Gastrocnemius medialis (tissue), 4 donors: Measurements from ENCODE around the gene ZBTB7B. TPM values are rescaled to one million over a fixed set of nuclear protein-coding genes. Genes with fewer than 3 reads are reported as not detected.
A peak's percentile ranks its signal among the peaks of the same experiment; 100 is the strongest.

Experiments
- ATAC-seq, 2 donors: fragments of 150-250 bp; one replicate each; pipeline ENCODE4 v1.9.1; 2016
- DNase-seq, 2 donors: peaks; one replicate each; pipeline ENCODE4 v3.0.0-alpha.2; 2019
- H3K27ac ChIP-seq, 4 donors: fragments of 200-600 bp; sonication (generic); 1 replicate in 1 of 4; 2 replicates in 3 of 4; pipeline ENCODE4 v1.5.1; 2016 to 2018; ENCODE audit warnings: mild to moderate bottlenecking in 2 of 4, moderate library complexity in 1 of 4
- H3K27me3 ChIP-seq, 3 donors: fragments of 200-600 bp; sonication (generic) in 2 of 3; 1 replicate in 1 of 3; 2 replicates in 2 of 3; pipeline versions ENCODE4 v1.5.1 to v1.6.0; 2016 to 2019; ENCODE audit warnings: mild to moderate bottlenecking in 1 of 3, moderate library complexity in 1 of 3
- H3K36me3 ChIP-seq, 2 donors: fragments of 200-600 bp; sonication (generic) in 1 of 2; one replicate each; pipeline ENCODE4 v1.5.1; 2017 to 2018
- H3K4me1 ChIP-seq, 2 donors: fragments of 200-600 bp; sonication (generic) in 1 of 2; one replicate each; pipeline ENCODE4 v1.5.1; 2016 to 2017; ENCODE audit warnings: mild to moderate bottlenecking in 2 of 2
- H3K4me3 ChIP-seq, 4 donors: fragments of 200-600 bp; sonication (generic) in 3 of 4; 1 replicate in 1 of 4; 2 replicates in 3 of 4; pipeline ENCODE4 v1.5.1; 2016 to 2019; ENCODE audit warnings: mild to moderate bottlenecking in 2 of 4
- H3K9me3 ChIP-seq, 3 donors: fragments of 200-600 bp; sonication (generic) in 2 of 3; 1 replicate in 1 of 3; 2 replicates in 2 of 3; pipeline ENCODE4 v1.5.1; 2016 to 2019
- POLR2A ChIP-seq, 2 donors: fragments of 450-650 bp; IDR thresholded peaks; one replicate each; pipeline ENCODE4 v1.6.1; 2017; ENCODE audit warnings: antibody characterized with exemption in 2 of 2, mild to moderate bottlenecking in 2 of 2, moderate library complexity in 2 of 2
- in situ Hi-C, 4 donors: fragments of 200-750 bp; cut with MboI; loops; one replicate each; pipeline versions ENCODE4 v1.15.0 to v1.8.0; 2017; ENCODE audit warnings: low sequenced_read_pairs in 4 of 4
- intact Hi-C: fragments of 100-400 bp; cut with DNase I; formaldehyde crosslinking; loops from one replicate; pipeline ENCODE4 v1.15.1; 2023; ENCODE audit warnings: low total_unique reads
- total RNA-seq, 4 donors: library from RNA; depleted of rRNA; stranded (reverse); fragments of >200 nt; gene quantifications; one replicate each; pipeline versions ENCODE4 v1.1.0 to v1.2.3, GENCODE V29; 2016
- TF ChIP-seq, protein P1 (sequence below), 5 experiments: fragments of 450-650 bp in 3 of 5; fragments of 200-600 bp in 2 of 5; sonication (generic) in 2 of 5; IDR thresholded peaks in 4 of 5; conservative IDR thresholded peaks in 1 of 5; 1 replicate in 4 of 5; 2 replicates in 1 of 5; pipeline ENCODE4 v1.5.1; 2016 to 2019; ENCODE audit warnings: antibody characterized with exemption in 5 of 5, mild to moderate bottlenecking in 3 of 5, moderate library complexity in 3 of 5

ZBTB7B gene
- total RNA-seq, 4 donors from 2014 or later, result 61.3 to 100 (median 73.1) TPM

DNA sequence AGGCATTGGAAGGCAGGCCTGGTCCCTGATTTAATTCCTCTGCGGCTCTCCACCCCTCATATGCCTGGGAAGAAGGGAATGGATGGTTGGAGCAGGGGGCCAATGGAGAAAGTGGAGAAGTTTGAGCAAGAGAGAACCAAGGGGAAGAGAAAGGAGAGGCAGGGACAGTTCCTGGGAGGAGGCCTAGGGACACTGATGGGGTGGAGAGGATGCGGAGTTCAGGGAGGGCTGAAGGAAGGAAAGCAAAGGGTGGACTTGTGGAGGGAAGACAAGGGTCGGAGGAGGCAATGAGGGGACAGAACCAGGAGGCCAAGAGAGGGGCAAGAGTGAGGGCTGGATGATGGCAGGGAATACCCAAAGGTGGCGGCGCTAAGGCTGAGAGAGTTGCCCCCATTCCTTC is 7.1 kb downstream of the ZBTB7B start:
- intact Hi-C loops (loop anchor here (5.0 to 10.0 kb wide), 3 partner anchors 1115 to 1485 kb away; no protein-coding TSS in a partner anchor), in situ Hi-C loops (loop anchor here in 2 of 4 donors (10.0 kb wide), 1 partner anchor 45 kb away; the partner anchor contains the start of gene PYGO2 (in 2 of the 2))
- Histone ChIP-seq H3K27ac (peak overlapping the region; percentile 95 to 99 (median 98)), H3K27me3 (no peaks in the 10 kb centered on the region), H3K36me3 (peaks cover 0 to 5% of the 10 kb centered on the region in 2 donors), H3K4me3 (peak overlapping the region; percentile 47 to 63 (median 52)), H3K4me1 (peaks cover 62 to 78% of the 10 kb centered on the region in 2 donors), H3K9me3 (no peaks in the 10 kb centered on the region)
- DNase-seq, result no peak
- no peak for TF ChIP-seq POLR2A (IDR thresholded peaks at IDR 0.05)
- TF ChIP-seq, protein P1, sequence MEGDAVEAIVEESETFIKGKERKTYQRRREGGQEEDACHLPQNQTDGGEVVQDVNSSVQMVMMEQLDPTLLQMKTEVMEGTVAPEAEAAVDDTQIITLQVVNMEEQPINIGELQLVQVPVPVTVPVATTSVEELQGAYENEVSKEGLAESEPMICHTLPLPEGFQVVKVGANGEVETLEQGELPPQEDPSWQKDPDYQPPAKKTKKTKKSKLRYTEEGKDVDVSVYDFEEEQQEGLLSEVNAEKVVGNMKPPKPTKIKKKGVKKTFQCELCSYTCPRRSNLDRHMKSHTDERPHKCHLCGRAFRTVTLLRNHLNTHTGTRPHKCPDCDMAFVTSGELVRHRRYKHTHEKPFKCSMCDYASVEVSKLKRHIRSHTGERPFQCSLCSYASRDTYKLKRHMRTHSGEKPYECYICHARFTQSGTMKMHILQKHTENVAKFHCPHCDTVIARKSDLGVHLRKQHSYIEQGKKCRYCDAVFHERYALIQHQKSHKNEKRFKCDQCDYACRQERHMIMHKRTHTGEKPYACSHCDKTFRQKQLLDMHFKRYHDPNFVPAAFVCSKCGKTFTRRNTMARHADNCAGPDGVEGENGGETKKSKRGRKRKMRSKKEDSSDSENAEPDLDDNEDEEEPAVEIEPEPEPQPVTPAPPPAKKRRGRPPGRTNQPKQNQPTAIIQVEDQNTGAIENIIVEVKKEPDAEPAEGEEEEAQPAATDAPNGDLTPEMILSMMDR (IDR thresholded peaks at IDR 0.05 in 4 of 5, conservative IDR thresholded peaks at IDR 0.05 in 1 of 5), result no peak
- ATAC-seq, result no peak

DNA sequence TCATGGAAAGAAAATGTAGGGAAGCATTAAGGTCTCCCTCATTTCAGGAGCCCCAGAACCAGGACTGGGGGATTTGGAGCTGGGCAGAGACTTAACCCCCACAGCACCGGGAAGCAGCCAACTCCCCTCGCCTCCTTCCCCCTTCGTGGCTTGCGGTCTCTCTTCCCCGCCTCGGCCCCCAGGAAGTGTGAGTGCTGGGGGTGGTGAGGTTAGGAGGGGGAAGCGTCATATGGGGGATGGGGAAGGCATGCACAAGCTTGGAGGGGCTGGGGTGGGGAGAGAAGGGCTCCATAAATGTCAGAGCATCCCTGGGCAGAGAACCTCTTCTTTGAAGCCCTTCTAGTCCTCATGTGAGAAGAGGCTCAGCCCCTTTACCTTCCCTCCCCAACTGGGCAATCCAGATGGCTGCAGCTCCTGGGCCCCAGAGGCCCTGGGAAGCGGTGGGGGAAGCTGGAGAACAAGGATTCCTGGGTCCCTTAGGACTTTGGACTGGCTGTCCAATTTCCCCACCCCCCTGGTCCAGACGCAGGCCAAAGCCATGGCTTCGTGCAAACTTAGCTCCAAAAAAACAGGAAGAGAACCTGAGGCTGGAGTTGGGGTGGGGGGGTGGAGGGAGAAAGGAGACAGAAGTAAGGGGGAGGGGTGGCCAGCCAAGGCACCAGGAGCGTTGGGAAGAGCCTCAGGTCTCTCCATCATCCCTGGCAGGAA is 7.8 kb downstream of the ZBTB7B start:
- DNase-seq, result no peak
- ATAC-seq, result no peak

DNA sequence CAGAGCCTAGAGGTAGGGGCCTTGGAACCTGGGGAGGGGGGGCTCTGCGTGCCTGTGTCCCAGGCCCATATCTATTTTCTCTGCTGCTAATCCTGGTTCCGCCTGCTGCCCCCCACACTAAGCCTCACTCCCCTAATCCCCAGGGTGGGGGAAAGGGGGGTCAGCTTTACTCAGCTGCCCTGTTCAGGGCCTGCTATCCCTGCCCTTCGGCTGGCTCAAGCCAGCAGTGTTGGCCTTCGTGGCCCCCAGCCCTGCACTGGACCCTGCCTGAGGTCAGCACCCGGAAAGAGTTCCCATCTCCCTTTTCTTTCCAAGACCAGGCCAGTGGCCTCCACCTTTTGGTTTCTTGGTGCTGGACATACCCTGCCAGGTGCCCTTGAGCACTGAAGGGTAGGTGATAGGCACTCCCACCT is 8.4 kb downstream of the ZBTB7B start:
- in situ Hi-C loops, result loop anchor here in 2 of 4 donors (10.0 kb wide), 1 partner anchor 46 kb away; the partner anchor contains the start of gene PYGO2 (in 2 of the 2)
- Histone ChIP-seq H3K4me3 (peak overlapping the region in 1 of 4 donors; percentile 63), H3K27me3 (no peaks in the 10 kb centered on the region), H3K4me1 (peaks cover 54 to 65% of the 10 kb centered on the region in 2 donors), H3K27ac (peak overlapping the region; percentile 95 to 99 (median 98)), H3K9me3 (no peaks in the 10 kb centered on the region), H3K36me3 (peaks cover 0 to 13% of the 10 kb centered on the region in 2 donors)
- intact Hi-C loops, result no loop called here
- DNase-seq (no peak), ATAC-seq (no peak)
- TF ChIP-seq POLR2A (IDR thresholded peaks at IDR 0.05), result no peak
- TF ChIP-seq, protein P1 (IDR thresholded peaks at IDR 0.05 in 4 of 5, conservative IDR thresholded peaks at IDR 0.05 in 1 of 5), result no peak

More for the DNA sequence above, 7.8 kb downstream of the ZBTB7B start:
- in situ Hi-C loops (loop anchor here in 2 of 4 donors (10.0 kb wide), 1 partner anchor 46 kb away; the partner anchor contains the start of gene PYGO2 (in 2 of the 2)), intact Hi-C loops (no loop called here)
- peak overlapping the region; percentile 95 to 99 (median 98) for H3K27ac ChIP-seq
- peak overlapping the region in 2 of 4 donors; percentile 51 to 63 for H3K4me3 ChIP-seq
- no peaks in the 10 kb centered on the region for H3K9me3 ChIP-seq
- no peaks in the 10 kb centered on the region for H3K27me3 ChIP-seq
- H3K4me1 ChIP-seq, result peaks cover 59 to 72% of the 10 kb centered on the region in 2 donors
- H3K36me3 ChIP-seq, result peaks cover 0 to 9% of the 10 kb centered on the region in 2 donors
- TF ChIP-seq, protein P1 (IDR thresholded peaks at IDR 0.05 in 4 of 5, conservative IDR thresholded peaks at IDR 0.05 in 1 of 5), result no peak
- no peak for TF ChIP-seq POLR2A (IDR thresholded peaks at IDR 0.05)

DNA sequence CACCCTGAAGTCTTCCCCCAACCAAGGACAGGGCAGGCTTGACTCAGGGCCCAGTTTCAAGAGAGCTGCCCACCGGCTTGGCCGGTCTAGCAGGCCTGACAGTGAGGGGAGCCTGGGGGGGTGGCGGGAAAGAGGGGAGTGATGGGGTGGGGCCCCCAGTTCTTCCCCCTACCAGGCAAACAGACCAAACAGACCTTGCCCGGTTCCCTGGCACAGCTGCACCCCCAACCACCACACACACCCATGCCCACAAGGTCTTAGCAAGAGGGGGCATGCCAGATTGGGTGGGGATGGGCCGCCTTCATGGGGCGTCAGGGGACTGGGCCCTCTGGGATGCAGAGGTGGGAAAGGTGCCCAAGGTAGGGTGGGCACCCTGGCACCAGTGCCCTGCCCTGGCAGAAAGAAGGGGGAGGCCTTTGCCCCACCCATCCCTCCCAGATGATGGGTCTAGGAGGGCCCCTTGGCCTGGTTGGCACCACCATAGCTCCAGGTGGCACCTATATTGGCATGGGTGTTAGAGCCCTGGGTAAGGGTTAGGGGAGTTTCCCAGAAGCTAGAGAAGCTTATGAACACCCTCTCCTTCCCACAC is 8.9 kb downstream of the ZBTB7B start:
- Histone ChIP-seq H3K27me3 (no peaks in the 10 kb centered on the region), H3K4me1 (peaks cover 50 to 62% of the 10 kb centered on the region in 2 donors), H3K9me3 (no peaks in the 10 kb centered on the region), H3K4me3 (no peak overlapping the region), H3K27ac (peak overlapping the region; percentile 95 to 99 (median 98)), H3K36me3 (peaks cover 0 to 13% of the 10 kb centered on the region in 2 donors)
- in situ Hi-C loops, result loop anchor here in 2 of 4 donors (10.0 kb wide), 1 partner anchor 47 kb away; the partner anchor contains the start of gene PYGO2 (in 2 of the 2)
- TF ChIP-seq, protein P1 (IDR thresholded peaks at IDR 0.05 in 4 of 5, conservative IDR thresholded peaks at IDR 0.05 in 1 of 5), result no peak
- no peak for TF ChIP-seq POLR2A (IDR thresholded peaks at IDR 0.05)
- no peak for ATAC-seq
- no peak for DNase-seq
- intact Hi-C loops, result no loop called here
